Stimulated activated effector memory CD8-positive, alpha-beta T cell treated with anti-CD3 and anti-CD28 coated beads, Interleukin-12 subunit alpha, Interleukin-12 subunit beta, amount 100 ng/mL, for 72 hours (primary cell): ENCODE data around the gene CARS1.
"Not testable (repeated sequence)": the region's sequence is repeated elsewhere in the genome, so short reads cannot be mapped to it uniquely, and the experiment has no call there.

Experiments used
- ATAC-seq: fragments of 150-1000 bp; cut with Tn5 transposase; 2 replicates; pipeline ENCODE4 v1.10.0; 2021
- DNase-seq, 2 donors: peaks; one replicate each; pipeline ENCODE4 v3.0.0; 2021 to 2022; ENCODE audit warnings: low spot score in 2 of 2
- H3K27ac Mint-ChIP-seq: one replicate; pipeline ENCODE4 v1.8.0; 2022; ENCODE audit warnings: mild to moderate bottlenecking, mixed read lengths
- H3K36me3 Mint-ChIP-seq: one replicate; pipeline ENCODE4 v1.8.0; 2022; ENCODE audit warnings: mild to moderate bottlenecking, mixed read lengths
- H3K4me1 Mint-ChIP-seq: one replicate; pipeline ENCODE4 v1.8.0; 2022; ENCODE audit warnings: mixed read lengths
- H3K4me3 Mint-ChIP-seq: one replicate; pipeline ENCODE4 v1.8.0; 2022; ENCODE audit warnings: mild to moderate bottlenecking, mixed read lengths
- H3K9me3 Mint-ChIP-seq: one replicate; pipeline ENCODE4 v1.8.0; 2022; ENCODE audit warnings: mixed read lengths

CARS1 gene

DNA sequence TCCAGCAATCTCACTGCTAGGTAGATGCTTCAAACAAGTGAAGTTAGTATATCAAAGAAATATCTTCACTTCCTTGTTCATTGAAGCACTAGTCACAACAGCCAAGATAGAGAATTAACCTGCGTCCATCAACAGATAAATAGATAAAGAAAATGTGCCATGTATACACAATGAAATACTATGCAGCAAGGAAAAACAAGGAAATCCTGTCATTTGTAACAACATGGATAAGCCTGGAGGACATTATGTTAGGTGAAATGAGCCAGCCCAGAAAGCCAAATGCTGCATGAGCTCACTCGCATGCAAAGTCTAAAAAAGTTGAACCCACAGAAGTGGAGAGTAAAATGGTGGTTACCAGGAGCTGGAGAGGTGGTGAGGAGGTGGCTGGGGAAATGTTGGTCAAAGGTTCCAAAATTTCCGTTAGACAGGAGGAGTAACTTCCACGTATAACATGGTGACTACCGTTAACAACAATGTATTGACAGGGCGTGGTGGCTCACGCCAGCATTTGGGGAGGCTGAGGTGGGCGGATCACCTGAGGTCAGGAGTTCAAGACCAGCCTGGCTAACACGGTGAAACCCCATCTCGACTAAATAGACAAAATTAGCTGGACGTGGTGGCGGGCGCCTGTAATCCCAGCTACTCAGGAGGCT is 23.6 kb upstream of the CARS1 start:
- Mint-ChIP-seq H3K36me3 (no peaks in the 10 kb centered on the region), H3K4me1 (no peaks in the 10 kb centered on the region), H3K27ac (no peak overlapping the region), H3K4me3 (no peak overlapping the region), H3K9me3 (no peaks in the 10 kb centered on the region)
- no peak for ATAC-seq
- DNase-seq: no peak

GRCh38 chr11:3080104-3080503 is 22.9 kb upstream of the CARS1 start:
- H3K27ac Mint-ChIP-seq: no peak overlapping the region

DNA sequence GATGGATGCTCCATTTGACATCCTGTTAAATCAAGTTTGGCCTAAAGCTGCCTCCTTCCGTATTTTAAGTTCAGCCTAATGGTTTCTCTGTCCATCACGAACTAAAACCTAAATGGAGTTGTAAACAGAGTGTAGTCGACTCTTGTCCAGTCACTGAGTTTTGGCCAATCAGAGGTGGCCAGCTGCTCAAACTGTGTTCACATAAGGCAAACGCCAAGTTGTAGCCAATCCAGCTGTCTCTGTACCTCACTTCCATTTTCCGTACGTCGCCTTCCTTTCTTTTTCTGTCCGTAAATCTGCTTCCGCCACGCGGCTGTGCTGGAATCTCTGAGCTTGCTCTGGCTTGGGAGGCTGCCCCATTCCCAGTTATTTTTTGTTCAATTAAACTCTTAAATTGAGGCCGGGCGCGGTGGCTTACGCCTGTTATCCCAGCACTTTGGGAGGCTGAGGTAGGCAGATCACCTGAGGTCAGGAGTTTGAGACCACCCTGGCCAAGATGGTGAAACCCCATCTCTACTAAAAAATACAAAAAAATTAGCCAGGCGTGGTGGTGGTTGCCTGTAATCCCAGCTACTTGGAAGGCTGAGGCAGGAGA is 20.7 kb upstream of the CARS1 start:
- Mint-ChIP-seq H3K4me3 (no peak overlapping the region), H3K4me1 (no peaks in the 10 kb centered on the region), H3K27ac (no peak overlapping the region), H3K36me3 (no peaks in the 10 kb centered on the region), H3K9me3 (no peaks in the 10 kb centered on the region)
- no peak for DNase-seq
- ATAC-seq: no peak

More at GRCh38 chr11:3080104-3080503, 22.9 kb upstream of the CARS1 start:
- no peak for ATAC-seq
- Mint-ChIP-seq H3K36me3 (no peaks in the 10 kb centered on the region), H3K9me3 (no peaks in the 10 kb centered on the region), H3K4me3 (no peak overlapping the region), H3K4me1 (no peaks in the 10 kb centered on the region)
- DNase-seq: no peak

- no peaks in the 10 kb centered on the region for H3K9me3 Mint-ChIP-seq
- no peak overlapping the region for H3K4me3 Mint-ChIP-seq
- H3K4me1 Mint-ChIP-seq: no peaks in the 10 kb centered on the region
- H3K36me3 Mint-ChIP-seq: no peaks in the 10 kb centered on the region
- DNase-seq (no peak), ATAC-seq (no peak)
- H3K27ac Mint-ChIP-seq: no peak overlapping the region
Measured at GRCh38 chr11:3077189-3077836, 20.1 kb upstream of the CARS1 start.

- H3K36me3 Mint-ChIP-seq: no peaks in the 10 kb centered on the region
- no peaks in the 10 kb centered on the region for H3K9me3 Mint-ChIP-seq
- H3K4me3 Mint-ChIP-seq: no peak overlapping the region
- DNase-seq: no peak
- H3K27ac Mint-ChIP-seq: peak overlapping the region; percentile 40
- no peaks in the 10 kb centered on the region for H3K4me1 Mint-ChIP-seq
- ATAC-seq: no peak
Measured at GRCh38 chr11:3074912-3075589, 17.8 kb upstream of the CARS1 start.

DNA sequence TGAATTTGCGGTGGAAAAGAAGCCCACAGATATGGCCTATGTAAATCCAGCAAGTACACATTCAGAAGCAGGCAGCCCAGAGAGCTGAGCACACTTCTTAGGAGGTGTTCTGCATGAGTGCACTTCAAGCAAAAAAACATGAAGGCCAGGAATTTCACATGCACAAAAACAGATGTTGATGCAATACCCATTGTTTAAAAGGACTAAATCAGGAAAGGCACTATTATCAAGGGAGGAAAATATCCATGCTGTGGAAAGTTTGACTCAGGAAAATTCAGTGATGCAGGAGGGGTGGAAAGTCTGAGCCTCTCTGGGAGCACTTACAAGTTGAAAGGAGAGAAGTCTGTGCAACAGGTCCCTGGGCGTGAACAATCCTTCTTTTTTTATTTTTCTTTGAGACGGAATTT is 15.8 kb upstream of the CARS1 start:
- DNase-seq (no peak), ATAC-seq (no peak)
- H3K4me3 Mint-ChIP-seq: no peak overlapping the region
- no peaks in the 10 kb centered on the region for H3K9me3 Mint-ChIP-seq
- H3K4me1 Mint-ChIP-seq: no peaks in the 10 kb centered on the region
- no peaks in the 10 kb centered on the region for H3K36me3 Mint-ChIP-seq
- H3K27ac Mint-ChIP-seq: no peak overlapping the region

DNA sequence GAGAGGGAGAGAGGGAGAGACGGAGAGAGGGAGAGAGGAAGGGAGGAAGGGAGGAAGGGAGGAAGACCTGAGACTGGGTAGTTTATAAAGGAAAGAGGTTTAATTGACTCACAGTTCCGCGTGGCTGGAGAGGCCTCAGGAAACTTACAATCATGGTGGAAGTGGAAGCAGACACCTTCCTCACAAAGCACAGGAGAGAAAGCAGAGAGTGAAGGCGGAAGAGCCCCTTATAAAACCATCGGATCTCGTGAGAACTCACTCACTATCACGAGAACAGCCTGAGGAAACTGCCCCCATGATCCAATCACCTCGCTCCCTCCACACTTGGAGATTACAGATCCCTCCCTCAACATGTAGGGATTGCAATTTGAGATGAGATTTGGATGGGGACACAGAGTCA is 12.2 kb upstream of the CARS1 start:
- no peaks in the 10 kb centered on the region for H3K36me3 Mint-ChIP-seq
- DNase-seq (no peak), ATAC-seq (no peak)
- H3K4me1 Mint-ChIP-seq: no peaks in the 10 kb centered on the region
- no peaks in the 10 kb centered on the region for H3K9me3 Mint-ChIP-seq
- H3K27ac Mint-ChIP-seq: no peak overlapping the region
- no peak overlapping the region for H3K4me3 Mint-ChIP-seq

DNA sequence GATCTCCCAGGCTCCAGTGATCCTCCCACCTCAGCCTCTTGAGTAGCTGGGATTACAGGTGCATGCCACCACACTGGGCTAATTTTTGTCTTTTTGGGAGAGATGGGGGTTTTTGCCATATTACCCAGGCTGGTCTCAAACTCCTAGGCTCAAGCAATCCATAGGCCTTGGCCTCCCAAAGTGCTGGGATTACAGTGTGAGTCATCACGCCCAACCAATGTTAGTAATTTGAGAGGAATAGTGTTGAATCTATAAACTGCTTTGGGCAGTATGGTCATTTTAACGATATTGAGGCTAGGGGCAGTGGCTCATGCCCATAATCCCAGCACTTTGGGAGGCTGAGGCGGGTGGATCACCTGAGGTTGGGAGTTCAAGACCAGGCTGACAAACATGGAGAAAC is 9.1 kb upstream of the CARS1 start:
- not testable (repeated sequence) for H3K4me3 Mint-ChIP-seq, H3K4me1 Mint-ChIP-seq, DNase-seq, H3K36me3 Mint-ChIP-seq, H3K27ac Mint-ChIP-seq, H3K9me3 Mint-ChIP-seq, ATAC-seq

- H3K4me1 Mint-ChIP-seq, H3K9me3 Mint-ChIP-seq, H3K27ac Mint-ChIP-seq, H3K36me3 Mint-ChIP-seq, H3K4me3 Mint-ChIP-seq, DNase-seq, ATAC-seq: not testable (repeated sequence)
Measured at GRCh38 chr11:3064709-3065108, 7.5 kb upstream of the CARS1 start.

GRCh38 chr11:3063876-3064275 is 6.7 kb upstream of the CARS1 start:
- not testable (repeated sequence) for H3K27ac Mint-ChIP-seq, DNase-seq, H3K9me3 Mint-ChIP-seq, H3K36me3 Mint-ChIP-seq, ATAC-seq, H3K4me3 Mint-ChIP-seq, H3K4me1 Mint-ChIP-seq

DNA sequence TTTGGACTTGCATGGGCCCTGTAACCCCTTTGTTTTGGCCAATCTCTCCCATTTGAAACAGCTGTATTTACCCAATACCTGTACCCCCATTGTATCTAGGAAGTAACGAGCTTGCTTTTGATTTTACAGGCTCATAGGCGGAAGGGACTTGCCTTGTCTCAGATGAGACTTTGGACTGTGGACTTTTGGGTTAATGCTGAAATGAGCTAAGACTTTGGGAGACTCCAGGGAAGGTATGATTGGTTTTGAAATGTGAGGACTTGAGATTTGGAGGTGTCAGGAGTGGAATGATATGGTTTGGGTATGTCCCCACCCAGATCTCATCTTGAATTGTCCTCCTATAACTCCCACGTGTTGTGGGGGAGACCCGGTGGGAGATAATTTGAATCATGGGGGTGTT is 6.2 kb upstream of the CARS1 start:
- H3K9me3 Mint-ChIP-seq, ATAC-seq, H3K4me1 Mint-ChIP-seq, H3K27ac Mint-ChIP-seq, DNase-seq, H3K4me3 Mint-ChIP-seq, H3K36me3 Mint-ChIP-seq: not testable (repeated sequence)

GRCh38 chr11:3060436-3061025 is 3.3 kb upstream of the CARS1 start:
- DNase-seq: no peak
- Mint-ChIP-seq H3K9me3 (no peaks in the 10 kb centered on the region), H3K27ac (no peak overlapping the region), H3K4me3 (no peak overlapping the region), H3K36me3 (peaks cover 21% of the 10 kb centered on the region), H3K4me1 (peaks cover 14% of the 10 kb centered on the region)
- no peak for ATAC-seq

DNA sequence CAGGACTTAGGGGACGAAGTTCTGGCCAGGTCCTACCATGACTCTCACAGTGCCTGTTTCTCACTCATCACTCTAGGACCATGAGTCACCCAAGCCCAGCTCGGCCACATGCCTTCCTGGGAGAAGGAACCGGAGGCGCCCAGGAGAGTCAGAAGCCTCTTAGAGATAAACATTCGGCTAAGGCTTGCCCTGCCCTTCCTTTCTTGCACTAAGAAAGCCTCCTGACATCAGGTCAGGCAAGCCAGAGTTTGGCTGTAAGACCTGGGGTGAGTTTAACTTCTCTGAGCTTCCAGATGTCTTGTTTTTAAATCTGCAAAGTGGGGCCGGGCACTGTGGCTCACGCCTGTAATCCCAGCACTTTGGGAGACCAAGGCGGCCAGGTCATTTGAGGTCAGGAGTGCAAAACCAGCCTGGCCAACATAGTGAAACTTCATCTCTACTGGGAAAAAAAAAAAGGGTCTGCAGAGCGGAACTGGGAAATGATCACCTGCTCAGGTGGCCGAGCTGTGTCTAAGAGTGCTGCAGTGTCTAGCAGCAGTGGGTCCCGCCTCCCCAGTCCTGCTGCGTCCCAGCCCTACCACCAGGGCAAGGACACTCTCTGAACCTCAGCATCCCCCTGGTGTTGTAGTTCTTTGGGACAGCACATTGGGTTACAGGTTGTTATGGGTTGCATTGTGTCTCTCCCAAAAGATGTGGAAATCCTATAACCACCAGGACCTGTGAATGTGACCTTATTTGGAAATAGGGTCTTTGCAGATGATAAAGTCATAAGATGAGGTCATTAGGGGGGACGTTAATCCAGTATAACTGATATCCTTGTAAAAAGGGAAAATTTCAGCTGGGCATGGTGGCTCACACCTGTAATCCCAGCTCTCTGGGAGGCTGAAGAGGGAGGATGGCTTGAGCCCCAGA is 1.8 kb upstream of the CARS1 start:
- H3K4me3 Mint-ChIP-seq: no peak overlapping the region
- peaks cover 36% of the 10 kb centered on the region for H3K36me3 Mint-ChIP-seq
- H3K4me1 Mint-ChIP-seq: peaks cover 29% of the 10 kb centered on the region
- no peak for DNase-seq
- H3K27ac Mint-ChIP-seq: no peak overlapping the region
- ATAC-seq: no peak
- no peaks in the 10 kb centered on the region for H3K9me3 Mint-ChIP-seq

- Mint-ChIP-seq H3K36me3 (peaks cover 58% of the 10 kb centered on the region), H3K4me3 (peak overlapping the region; percentile 85), H3K9me3 (no peaks in the 10 kb centered on the region), H3K27ac (peak overlapping the region; percentile 95), H3K4me1 (peaks cover 47% of the 10 kb centered on the region)
- DNase-seq (peak in 1 of 2 donors; percentile 70), ATAC-seq (peak; percentile 20)
Measured at GRCh38 chr11:3056296-3057068, 741 bp downstream of the CARS1 start.
